Thyroid gland (tissue), 4 donors: ENCODE data around the gene SFPQ.

Source experiments
- CTCF ChIP-seq, 6 experiments: fragments of 200-600 bp in 3 of 6; fragments of 450-650 bp in 3 of 6; sonication (generic) in 3 of 6; IDR thresholded peaks; one replicate each; pipeline ENCODE4 v1.5.1; 2016 to 2019; ENCODE audit warnings: antibody characterized with exemption in 6 of 6, mild to moderate bottlenecking in 2 of 6, inconsistent platforms in 1 of 6, moderate library complexity in 1 of 6
- POLR2A ChIP-seq, 2 donors: fragments of 450-650 bp; IDR thresholded peaks; one replicate each; pipeline ENCODE4 v1.6.1; 2017; ENCODE audit warnings: antibody characterized with exemption in 2 of 2, mild to moderate bottlenecking in 2 of 2, moderate library complexity in 1 of 2

- no peak for TF ChIP-seq CTCF (IDR thresholded peaks at IDR 0.05)
- TF ChIP-seq POLR2A (IDR thresholded peaks at IDR 0.05) = no peak
Measured at GRCh38 chr1:35185200-35185599, 7.7 kb downstream of the SFPQ start.
